ENCODE results near the gene MOB1A.

Gene MOB1A

GRCh38 chr2:74137651-74138599 is 40.8 kb downstream of the MOB1A start:
- Histone ChIP-seq H3K36me3 (replicated peaks; ENCODE audit: low read depth, low read length) (no peaks in the 10 kb centered on the region), H3K9ac (ENCODE audit: low read length) (no peak overlapping the region), H3K79me2 (ENCODE audit: low read length) (no peaks in the 10 kb centered on the region), H3K27me3 (ENCODE audit: low read depth, low read length) (no peaks in the 10 kb centered on the region), H4K20me1 (ENCODE audit: insufficient read depth, low read length) (no peaks in the 10 kb centered on the region), H3K4me1 (ENCODE audit: low read length) (no peaks in the 10 kb centered on the region), H2AFZ (ENCODE audit: low read depth, low read length) (no peak overlapping the region), H3K9me3 (ENCODE audit: insufficient read depth, low read length) (no peaks in the 10 kb centered on the region), H3K4me2 (ENCODE audit: low read length) (no peak overlapping the region), H3K27ac (ENCODE audit: low read length) (no peak overlapping the region), H3K4me3 (ENCODE audit: low read length) (no peak overlapping the region)
- no peak for TF ChIP-seq CTCF (IDR thresholded peaks at IDR 0.05; ENCODE audit: low read depth, low read length)

- no peak for TF ChIP-seq CTCF (IDR thresholded peaks at IDR 0.05; ENCODE audit: low read depth, low read length)
- Histone ChIP-seq H2AFZ (ENCODE audit: low read depth, low read length) (no peak overlapping the region), H4K20me1 (ENCODE audit: insufficient read depth, low read length) (no peaks in the 10 kb centered on the region), H3K79me2 (ENCODE audit: low read length) (no peaks in the 10 kb centered on the region), H3K9ac (ENCODE audit: low read length) (no peak overlapping the region), H3K27me3 (ENCODE audit: low read depth, low read length) (no peaks in the 10 kb centered on the region), H3K4me1 (ENCODE audit: low read length) (no peaks in the 10 kb centered on the region), H3K27ac (ENCODE audit: low read length) (no peak overlapping the region), H3K9me3 (ENCODE audit: insufficient read depth, low read length) (no peaks in the 10 kb centered on the region), H3K4me2 (ENCODE audit: low read length) (no peak overlapping the region), H3K4me3 (ENCODE audit: low read length) (no peak overlapping the region), H3K36me3 (replicated peaks; ENCODE audit: low read depth, low read length) (no peaks in the 10 kb centered on the region)
Measured at GRCh38 chr2:74131901-74132300, 46.8 kb downstream of the MOB1A start.

GRCh38 chr2:74130211-74130995 is 48.3 kb downstream of the MOB1A start:
- no peak overlapping the region for H2AFZ ChIP-seq (ENCODE audit: low read depth, low read length)

More at GRCh38 chr2:74130211-74130995, 48.3 kb downstream of the MOB1A start:
- H3K9me3 ChIP-seq (ENCODE audit: insufficient read depth, low read length) = no peaks in the 10 kb centered on the region
- H3K36me3 ChIP-seq (replicated peaks; ENCODE audit: low read depth, low read length) = no peaks in the 10 kb centered on the region
- H3K27me3 ChIP-seq (ENCODE audit: low read depth, low read length) = no peaks in the 10 kb centered on the region
- no peak overlapping the region for H3K27ac ChIP-seq (ENCODE audit: low read length)
- H3K4me3 ChIP-seq (ENCODE audit: low read length) = no peak overlapping the region
- H3K4me2 ChIP-seq (ENCODE audit: low read length) = no peak overlapping the region
- H4K20me1 ChIP-seq (ENCODE audit: insufficient read depth, low read length) = no peaks in the 10 kb centered on the region
- no peaks in the 10 kb centered on the region for H3K79me2 ChIP-seq (ENCODE audit: low read length)
- no peak overlapping the region for H3K9ac ChIP-seq (ENCODE audit: low read length)
- H3K4me1 ChIP-seq (ENCODE audit: low read length) = no peaks in the 10 kb centered on the region
- TF ChIP-seq CTCF (IDR thresholded peaks at IDR 0.05; ENCODE audit: low read depth, low read length) = no peak
- no peak for TF ChIP-seq EZH2phosphoT487 (IDR thresholded peaks at IDR 0.05; ENCODE audit: low read depth)

Measured in OCI-LY3 (cell line).